Gastrocnemius medialis (tissue), 4 donors: ENCODE measurements around the gene APBB2.

Experiments
- CTCF ChIP-seq, 5 experiments: fragments of 450-650 bp in 3 of 5; fragments of 200-600 bp in 2 of 5; sonication (generic) in 2 of 5; IDR thresholded peaks in 4 of 5; conservative IDR thresholded peaks in 1 of 5; 1 replicate in 4 of 5; 2 replicates in 1 of 5; pipeline ENCODE4 v1.5.1; 2016 to 2019; ENCODE audit warnings: antibody characterized with exemption in 5 of 5, mild to moderate bottlenecking in 3 of 5, moderate library complexity in 3 of 5
- POLR2A ChIP-seq, 2 donors: fragments of 450-650 bp; IDR thresholded peaks; one replicate each; pipeline ENCODE4 v1.6.1; 2017; ENCODE audit warnings: antibody characterized with exemption in 2 of 2, mild to moderate bottlenecking in 2 of 2, moderate library complexity in 2 of 2

DNA sequence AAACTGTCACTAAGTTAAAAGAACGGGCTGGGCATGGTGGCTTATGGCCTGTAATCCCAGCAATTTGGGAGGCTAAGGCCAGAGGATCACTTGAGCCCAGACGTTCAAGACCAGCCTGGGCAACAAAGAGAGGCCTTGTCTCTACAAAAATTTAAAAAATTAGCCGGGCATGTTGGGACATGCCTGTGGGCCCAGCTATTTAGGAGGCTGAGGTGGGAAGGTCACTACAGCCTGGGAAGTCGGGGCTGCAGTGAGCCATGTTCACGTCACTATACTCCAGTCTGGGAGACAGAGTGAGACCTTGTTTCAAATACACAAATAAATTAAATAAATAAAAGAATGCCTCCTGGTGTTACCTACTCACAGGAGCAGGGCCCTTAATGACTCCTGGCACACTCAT lies 69.5 kb downstream of the APBB2 start:
- TF ChIP-seq POLR2A (IDR thresholded peaks at IDR 0.05) (no peak), CTCF (IDR thresholded peaks at IDR 0.05 in 4 of 5, conservative IDR thresholded peaks at IDR 0.05 in 1 of 5) (no peak)
